Fibroblast of pulmonary artery (primary cell): ENCODE results near the gene DELE1.

Experiments used
- DNase-seq: peaks from one replicate; pipeline ENCODE4 v3.0.0-alpha.2; 2010; ENCODE audit warnings: low read depth
- H3K4me3 ChIP-seq: replicated peaks from 2 replicates; pipeline ENCODE4 v1.5.1; 2011; ENCODE audit warnings: low read depth, mild to moderate bottlenecking, control low read depth, low read length, moderate library complexity
- TF ChIP-seq, protein P1 (sequence below): IDR thresholded peaks from 2 replicates; pipeline ENCODE4 v1.5.1; 2011; ENCODE audit warnings: mild to moderate bottlenecking, control low read depth, low read length, inconsistent platforms; ENCODE audit errors: missing control alignments

The DELE1 gene

DNA sequence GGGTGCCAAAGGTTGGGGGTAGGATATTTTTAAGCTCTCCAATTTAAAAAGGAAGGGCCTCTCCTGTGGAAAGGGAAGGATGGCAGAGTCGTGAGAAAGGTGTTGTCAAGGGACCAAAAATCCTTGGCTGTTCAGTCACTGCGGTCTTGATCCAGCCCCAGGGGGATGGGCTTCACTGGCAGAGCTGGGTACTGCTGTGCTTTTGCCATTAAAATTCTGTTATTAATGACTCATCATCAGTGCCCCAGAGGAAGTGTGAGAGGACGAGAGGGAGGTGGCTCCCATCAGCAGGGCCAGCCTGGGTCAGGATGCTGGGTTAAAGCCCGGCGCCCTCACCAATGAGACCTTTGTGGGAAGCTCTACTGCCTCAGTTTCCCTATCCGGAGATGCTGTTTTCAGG, 17.6 kb downstream of the DELE1 start:
- TF ChIP-seq, protein P1, sequence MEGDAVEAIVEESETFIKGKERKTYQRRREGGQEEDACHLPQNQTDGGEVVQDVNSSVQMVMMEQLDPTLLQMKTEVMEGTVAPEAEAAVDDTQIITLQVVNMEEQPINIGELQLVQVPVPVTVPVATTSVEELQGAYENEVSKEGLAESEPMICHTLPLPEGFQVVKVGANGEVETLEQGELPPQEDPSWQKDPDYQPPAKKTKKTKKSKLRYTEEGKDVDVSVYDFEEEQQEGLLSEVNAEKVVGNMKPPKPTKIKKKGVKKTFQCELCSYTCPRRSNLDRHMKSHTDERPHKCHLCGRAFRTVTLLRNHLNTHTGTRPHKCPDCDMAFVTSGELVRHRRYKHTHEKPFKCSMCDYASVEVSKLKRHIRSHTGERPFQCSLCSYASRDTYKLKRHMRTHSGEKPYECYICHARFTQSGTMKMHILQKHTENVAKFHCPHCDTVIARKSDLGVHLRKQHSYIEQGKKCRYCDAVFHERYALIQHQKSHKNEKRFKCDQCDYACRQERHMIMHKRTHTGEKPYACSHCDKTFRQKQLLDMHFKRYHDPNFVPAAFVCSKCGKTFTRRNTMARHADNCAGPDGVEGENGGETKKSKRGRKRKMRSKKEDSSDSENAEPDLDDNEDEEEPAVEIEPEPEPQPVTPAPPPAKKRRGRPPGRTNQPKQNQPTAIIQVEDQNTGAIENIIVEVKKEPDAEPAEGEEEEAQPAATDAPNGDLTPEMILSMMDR: no peak
- H3K4me3 ChIP-seq: no peak overlapping the region
- no peak for DNase-seq

DNA sequence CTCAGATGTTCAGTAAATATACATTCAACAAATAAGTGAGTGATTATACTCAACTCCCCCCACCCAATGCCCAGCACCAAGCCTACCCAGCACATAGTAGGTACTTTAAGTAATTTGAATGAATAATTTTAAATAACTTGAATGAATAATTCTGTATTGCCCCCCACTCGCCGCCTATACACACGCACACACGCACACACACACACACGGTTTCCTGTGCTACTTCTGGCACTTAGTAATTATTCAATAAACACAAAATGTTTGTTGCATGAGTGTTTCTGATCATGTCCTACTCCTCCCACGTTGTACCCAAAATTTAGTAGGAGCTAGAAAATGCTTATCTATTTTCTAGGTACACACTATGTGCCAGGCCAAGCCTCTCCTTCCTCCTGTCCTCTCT, 18.1 kb downstream of the DELE1 start:
- H3K4me3 ChIP-seq: no peak overlapping the region
- TF ChIP-seq, protein P1: no peak
- DNase-seq: no peak

- TF ChIP-seq, protein P1: no peak
Measured at GRCh38 chr5:141942185-141942857, 18.6 kb downstream of the DELE1 start.

GRCh38 chr5:141944076-141944475, 20.4 kb downstream of the DELE1 start:
- TF ChIP-seq, protein P1: no peak
- H3K4me3 ChIP-seq: no peak overlapping the region
- DNase-seq: no peak

More at GRCh38 chr5:141942185-141942857, 18.6 kb downstream of the DELE1 start:
- H3K4me3 ChIP-seq: no peak overlapping the region
- no peak for DNase-seq

DNA sequence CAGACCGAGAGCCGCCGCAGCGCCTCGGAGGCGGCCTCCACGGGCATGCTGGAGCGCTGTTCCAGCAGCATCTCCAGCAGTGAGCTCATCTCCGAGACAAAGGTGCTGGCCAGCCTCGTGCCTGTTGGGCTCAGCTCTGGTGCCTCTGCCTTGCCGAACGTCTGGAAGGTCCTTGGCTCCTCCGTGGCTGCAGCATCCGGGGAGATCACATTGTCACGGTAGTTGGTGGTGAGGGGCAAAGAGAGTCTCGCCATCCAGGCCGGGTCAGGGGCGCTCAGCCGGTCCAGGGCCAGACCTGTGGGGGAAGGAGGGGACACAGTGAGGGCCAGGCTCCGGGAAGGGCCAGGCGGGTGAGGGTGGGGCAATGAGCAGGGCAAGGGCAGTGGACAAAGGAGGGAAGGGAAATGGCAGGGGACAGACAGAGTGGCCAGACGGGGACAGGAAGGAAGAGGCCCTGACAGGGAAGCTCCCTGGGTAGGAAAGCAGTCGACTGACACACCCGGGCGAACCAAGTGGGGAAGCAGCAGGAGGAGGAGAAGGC, 21.9 kb downstream of the DELE1 start:
- TF ChIP-seq, protein P1: no peak
- no peak for DNase-seq
- no peak overlapping the region for H3K4me3 ChIP-seq

DNA sequence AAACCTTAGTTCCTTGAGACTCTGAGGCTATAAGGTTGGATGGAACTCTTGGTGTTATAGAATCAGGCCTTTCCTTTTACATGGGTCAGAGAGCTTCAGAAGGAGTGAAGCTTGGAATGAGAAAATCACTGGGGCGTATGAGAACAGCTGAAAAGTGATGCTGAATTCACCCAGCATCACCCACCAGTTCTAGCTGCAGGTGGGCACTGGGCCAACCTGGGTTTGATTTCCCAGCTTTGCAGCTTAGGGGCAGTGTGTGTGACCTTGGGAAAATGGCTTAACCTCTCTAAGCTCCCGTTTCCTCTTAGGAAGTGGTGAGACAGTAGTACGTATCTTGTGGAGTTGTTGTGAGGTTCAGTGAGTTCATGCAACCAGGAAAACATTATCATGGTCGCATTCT, 23.6 kb downstream of the DELE1 start:
- DNase-seq: no peak
- TF ChIP-seq, protein P1: no peak
- H3K4me3 ChIP-seq: no peak overlapping the region

GRCh38 chr5:141948812-141949211, 25.1 kb downstream of the DELE1 start:
- no peak for DNase-seq
- no peak overlapping the region for H3K4me3 ChIP-seq
- TF ChIP-seq, protein P1: no peak
